ENCODE measurements around the gene LZTFL1. TPM values are rescaled to one million over a fixed set of nuclear protein-coding genes. Genes with fewer than 3 reads are reported as not detected.

LZTFL1 gene
- total and polyA plus RNA-seq, 4 donors, result 7.7 to 45.1 (median 22.3) TPM

- peaks cover 0 to 5% (median 0%) of the 10 kb centered on the region in 5 donors for H3K4me1 ChIP-seq (ENCODE audit: control insufficient read depth in 5 of 5, insufficient read depth in 5 of 5, low read length in 5 of 5)
- TF ChIP-seq, protein P1, sequence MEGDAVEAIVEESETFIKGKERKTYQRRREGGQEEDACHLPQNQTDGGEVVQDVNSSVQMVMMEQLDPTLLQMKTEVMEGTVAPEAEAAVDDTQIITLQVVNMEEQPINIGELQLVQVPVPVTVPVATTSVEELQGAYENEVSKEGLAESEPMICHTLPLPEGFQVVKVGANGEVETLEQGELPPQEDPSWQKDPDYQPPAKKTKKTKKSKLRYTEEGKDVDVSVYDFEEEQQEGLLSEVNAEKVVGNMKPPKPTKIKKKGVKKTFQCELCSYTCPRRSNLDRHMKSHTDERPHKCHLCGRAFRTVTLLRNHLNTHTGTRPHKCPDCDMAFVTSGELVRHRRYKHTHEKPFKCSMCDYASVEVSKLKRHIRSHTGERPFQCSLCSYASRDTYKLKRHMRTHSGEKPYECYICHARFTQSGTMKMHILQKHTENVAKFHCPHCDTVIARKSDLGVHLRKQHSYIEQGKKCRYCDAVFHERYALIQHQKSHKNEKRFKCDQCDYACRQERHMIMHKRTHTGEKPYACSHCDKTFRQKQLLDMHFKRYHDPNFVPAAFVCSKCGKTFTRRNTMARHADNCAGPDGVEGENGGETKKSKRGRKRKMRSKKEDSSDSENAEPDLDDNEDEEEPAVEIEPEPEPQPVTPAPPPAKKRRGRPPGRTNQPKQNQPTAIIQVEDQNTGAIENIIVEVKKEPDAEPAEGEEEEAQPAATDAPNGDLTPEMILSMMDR (IDR thresholded peaks at IDR 0.05; ENCODE audit: control extremely low read depth, extremely low read depth), result no peak
- DNase-seq, result no peak
- H3K9me3 ChIP-seq (ENCODE audit: control insufficient read depth in 4 of 4, insufficient read depth in 3 of 4, low read length in 3 of 4), result peaks cover 0 to 3% (median 0%) of the 10 kb centered on the region in 4 donors
- no peak overlapping the region for H3K27ac ChIP-seq (ENCODE audit: low read depth in 1 of 2, low read length in 1 of 2)
- peaks cover 0 to 2% (median 0%) of the 10 kb centered on the region in 3 donors for H3K27me3 ChIP-seq (ENCODE audit: control insufficient read depth in 3 of 3, insufficient read depth in 3 of 3, low read length in 2 of 3)
- no peaks in the 10 kb centered on the region for H3K36me3 ChIP-seq (ENCODE audit: control insufficient read depth in 4 of 4, insufficient read depth in 4 of 4, low read length in 4 of 4)
- WGBS, 2 donors, result 64 to 71% methylated on average over 8 of the region's 8 CpGs
- no peak overlapping the region for H3K9ac ChIP-seq (ENCODE audit: insufficient read depth in 1 of 2, low read length in 2 of 2)
- no peak overlapping the region for H3K4me3 ChIP-seq
- ATAC-seq (ENCODE audit: insufficient read depth, low FRiP score), result no peak
Observed at GRCh38 chr3:45864760-45865519, 23.0 kb upstream of the LZTFL1 start.

- no peak for ATAC-seq (ENCODE audit: insufficient read depth, low FRiP score)
- no peak for DNase-seq
- peaks cover 0 to 3% (median 0%) of the 10 kb centered on the region in 4 donors for H3K9me3 ChIP-seq (ENCODE audit: control insufficient read depth in 4 of 4, insufficient read depth in 3 of 4, low read length in 3 of 4)
- H3K4me1 ChIP-seq (ENCODE audit: control insufficient read depth in 5 of 5, insufficient read depth in 5 of 5, low read length in 5 of 5), result peaks cover 0 to 5% (median 0%) of the 10 kb centered on the region in 5 donors
- peaks cover 0 to 2% (median 0%) of the 10 kb centered on the region in 3 donors for H3K27me3 ChIP-seq (ENCODE audit: control insufficient read depth in 3 of 3, insufficient read depth in 3 of 3, low read length in 2 of 3)
- no peaks in the 10 kb centered on the region for H3K36me3 ChIP-seq (ENCODE audit: control insufficient read depth in 4 of 4, insufficient read depth in 4 of 4, low read length in 4 of 4)
- WGBS, 2 donors, result 61 to 71% methylated on average over 7 of the region's 7 CpGs
- TF ChIP-seq, protein P1 (IDR thresholded peaks at IDR 0.05; ENCODE audit: control extremely low read depth, extremely low read depth), result no peak
- no peak overlapping the region for H3K9ac ChIP-seq (ENCODE audit: insufficient read depth in 1 of 2, low read length in 2 of 2)
- H3K4me3 ChIP-seq, result no peak overlapping the region
- no peak overlapping the region for H3K27ac ChIP-seq (ENCODE audit: low read depth in 1 of 2, low read length in 1 of 2)
Observed at GRCh38 chr3:45861043-45861719, 19.3 kb upstream of the LZTFL1 start.

GRCh38 chr3:45860481-45860880 lies 18.6 kb upstream of the LZTFL1 start:
- 81 to 90% methylated on average over 4 of the region's 4 CpGs for WGBS, 2 donors
- TF ChIP-seq, protein P1 (IDR thresholded peaks at IDR 0.05; ENCODE audit: control extremely low read depth, extremely low read depth), result no peak

More at GRCh38 chr3:45860481-45860880, 18.6 kb upstream of the LZTFL1 start:
- Histone ChIP-seq H3K9me3 (ENCODE audit: control insufficient read depth in 4 of 4, insufficient read depth in 3 of 4, low read length in 3 of 4) (peaks cover 0 to 3% (median 2%) of the 10 kb centered on the region in 4 donors), H3K4me1 (ENCODE audit: control insufficient read depth in 5 of 5, insufficient read depth in 5 of 5, low read length in 5 of 5) (peaks cover 0 to 5% (median 0%) of the 10 kb centered on the region in 5 donors), H3K27me3 (ENCODE audit: control insufficient read depth in 3 of 3, insufficient read depth in 3 of 3, low read length in 2 of 3) (peaks cover 0 to 2% (median 0%) of the 10 kb centered on the region in 3 donors), H3K27ac (ENCODE audit: low read depth in 1 of 2, low read length in 1 of 2) (no peak overlapping the region), H3K36me3 (ENCODE audit: control insufficient read depth in 4 of 4, insufficient read depth in 4 of 4, low read length in 4 of 4) (no peaks in the 10 kb centered on the region), H3K9ac (ENCODE audit: insufficient read depth in 1 of 2, low read length in 2 of 2) (no peak overlapping the region), H3K4me3 (no peak overlapping the region)
- ATAC-seq (ENCODE audit: insufficient read depth, low FRiP score), result no peak
- DNase-seq, result no peak

Data from lung (tissue), 12 donors.